RWPE2 (cell line): ENCODE data around the gene AKAP13.

Source experiments
- ATAC-seq: fragments of 200-7000 bp; cut with Tn5 transposase; 3 replicates; pipeline ENCODE4 v1.9.1; 2021; ENCODE audit warnings: low read depth
- DNase-seq: peaks from one replicate; pipeline ENCODE4 v3.0.0-alpha.2; 2020; ENCODE audit warnings: low spot score
- H3K27ac ChIP-seq: fragments of 450-650 bp; 2 replicates; pipeline ENCODE4 v1.5.1; 2017; ENCODE audit warnings: mild to moderate bottlenecking; ENCODE audit not compliant: poor library complexity, severe bottlenecking
- H3K27me3 ChIP-seq: fragments of 250-450 bp; sonication (Bioruptor Pico); 2 replicates; pipeline ENCODE4 v1.5.1; 2021; ENCODE audit warnings: mild to moderate bottlenecking, moderate library complexity; ENCODE audit not compliant: insufficient read depth, poor library complexity, severe bottlenecking
- H3K36me3 ChIP-seq: fragments of 250-450 bp; sonication (Bioruptor Pico); 2 replicates; pipeline ENCODE4 v1.5.1; 2020; ENCODE audit warnings: low read depth, mild to moderate bottlenecking, moderate library complexity
- H3K4me1 ChIP-seq: fragments of 250-450 bp; sonication (Bioruptor Pico); 2 replicates; pipeline ENCODE4 v1.5.1; 2021; ENCODE audit warnings: mild to moderate bottlenecking, moderate library complexity; ENCODE audit not compliant: insufficient read depth, poor library complexity, severe bottlenecking
- H3K4me3 ChIP-seq: fragments of 250-450 bp; sonication (Bioruptor Pico); 2 replicates; pipeline ENCODE4 v1.5.1; 2021; ENCODE audit warnings: mild to moderate bottlenecking, moderate library complexity; ENCODE audit not compliant: severe bottlenecking
- H3K9me3 ChIP-seq: fragments of 250-450 bp; sonication (Bioruptor Pico); 2 replicates; pipeline ENCODE4 v1.5.1; 2021; ENCODE audit warnings: mild to moderate bottlenecking, moderate library complexity; ENCODE audit not compliant: severe bottlenecking
- CTCF ChIP-seq: fragments of 450-650 bp; IDR thresholded peaks from one replicate; pipeline ENCODE4 v1.5.1; 2017; ENCODE audit warnings: mild to moderate bottlenecking, moderate library complexity; ENCODE audit not compliant: poor library complexity, severe bottlenecking

AKAP13 gene

GRCh38 chr15:85687329-85687728, 306.9 kb downstream of the AKAP13 start:
- H3K4me1 ChIP-seq = no peaks in the 10 kb centered on the region
- H3K27ac ChIP-seq = no peak overlapping the region

GRCh38 chr15:85688711-85689110, 308.3 kb downstream of the AKAP13 start:
- no peaks in the 10 kb centered on the region for H3K27me3 ChIP-seq
- no peaks in the 10 kb centered on the region for H3K4me1 ChIP-seq
- ATAC-seq (no peak), DNase-seq (no peak)
- H3K36me3 ChIP-seq = peaks cover 79% of the 10 kb centered on the region
- no peak for TF ChIP-seq CTCF
- no peak overlapping the region for H3K4me3 ChIP-seq
- H3K9me3 ChIP-seq = no peaks in the 10 kb centered on the region
- no peak overlapping the region for H3K27ac ChIP-seq

More at GRCh38 chr15:85687329-85687728, 306.9 kb downstream of the AKAP13 start:
- no peaks in the 10 kb centered on the region for H3K27me3 ChIP-seq
- TF ChIP-seq CTCF = no peak
- ATAC-seq (no peak), DNase-seq (no peak)
- H3K36me3 ChIP-seq = peaks cover 77% of the 10 kb centered on the region
- H3K9me3 ChIP-seq = no peaks in the 10 kb centered on the region
- no peak overlapping the region for H3K4me3 ChIP-seq

- H3K4me3 ChIP-seq = no peak overlapping the region
- H3K27me3 ChIP-seq = no peaks in the 10 kb centered on the region
- TF ChIP-seq CTCF = no peak
- H3K27ac ChIP-seq = no peak overlapping the region
- H3K9me3 ChIP-seq = no peaks in the 10 kb centered on the region
- DNase-seq (no peak), ATAC-seq (no peak)
- H3K4me1 ChIP-seq = no peaks in the 10 kb centered on the region
- H3K36me3 ChIP-seq = peaks cover 76% of the 10 kb centered on the region
These were observed 309.3 kb downstream of the AKAP13 start for GRCh38 chr15:85689729-85690128.

- H3K27me3 ChIP-seq = no peaks in the 10 kb centered on the region
- DNase-seq (no peak), ATAC-seq (no peak; the same call in 2 of the 3 replicates)
- no peaks in the 10 kb centered on the region for H3K4me1 ChIP-seq
- peaks cover 73% of the 10 kb centered on the region for H3K36me3 ChIP-seq
- no peak overlapping the region for H3K4me3 ChIP-seq
- TF ChIP-seq CTCF = no peak
- H3K9me3 ChIP-seq = no peaks in the 10 kb centered on the region
- no peak overlapping the region for H3K27ac ChIP-seq
These were observed 310.3 kb downstream of the AKAP13 start for GRCh38 chr15:85690561-85691231.

GRCh38 chr15:85691350-85692240, 311.2 kb downstream of the AKAP13 start:
- Histone ChIP-seq H3K9me3 (no peaks in the 10 kb centered on the region), H3K36me3 (peaks cover 73% of the 10 kb centered on the region), H3K4me3 (no peak overlapping the region), H3K27ac (no peak overlapping the region), H3K27me3 (no peaks in the 10 kb centered on the region), H3K4me1 (no peaks in the 10 kb centered on the region)
- DNase-seq (no peak), ATAC-seq (no peak)
- no peak for TF ChIP-seq CTCF
